Tibial artery (tissue), 4 donors: ENCODE results near the gene PLAGL2.
A peak's percentile ranks its signal among the peaks of the same experiment; 100 is the strongest.
"Not testable (repeated sequence)": the region's sequence is repeated elsewhere in the genome, so short reads cannot be mapped to it uniquely, and the experiment has no call there.

Source experiments
- DNase-seq, 2 donors: peaks; one replicate each; pipeline ENCODE4 v3.0.0-alpha.2; 2019
- H3K27ac ChIP-seq, 2 donors: fragments of 200-600 bp; sonication (generic) in 1 of 2; 1 replicate in 1 of 2; 2 replicates in 1 of 2; pipeline ENCODE4 v1.5.1; 2018 to 2019; ENCODE audit warnings: mild to moderate bottlenecking in 1 of 2
- H3K27me3 ChIP-seq, 2 donors: fragments of 200-600 bp; sonication (generic) in 1 of 2; one replicate each; pipeline versions ENCODE4 v1.5.1 to v1.6.0; 2016 to 2019
- H3K36me3 ChIP-seq, 3 donors: fragments of 200-600 bp; sonication (generic) in 2 of 3; one replicate each; pipeline ENCODE4 v1.5.1; 2016 to 2019; ENCODE audit warnings: mild to moderate bottlenecking in 2 of 3
- H3K4me1 ChIP-seq, 4 donors: fragments of 200-600 bp; sonication (generic) in 2 of 4; 1 replicate in 3 of 4; 2 replicates in 1 of 4; pipeline ENCODE4 v1.5.1; 2016 to 2019
- H3K4me3 ChIP-seq, 2 donors: fragments of 200-600 bp; sonication (generic) in 1 of 2; 1 replicate in 1 of 2; 2 replicates in 1 of 2; pipeline ENCODE4 v1.5.1; 2018 to 2019; ENCODE audit warnings: mild to moderate bottlenecking in 2 of 2
- H3K9me3 ChIP-seq, 3 donors: fragments of 200-600 bp; sonication (generic) in 1 of 3; one replicate each; pipeline ENCODE4 v1.5.1; 2016 to 2019
- CTCF ChIP-seq, 2 experiments: fragments of 200-600 bp in 1 of 2; fragments of 450-650 bp in 1 of 2; IDR thresholded peaks; one replicate each; pipeline ENCODE4 v1.5.1; 2017 to 2019; ENCODE audit warnings: antibody characterized with exemption in 2 of 2, mild to moderate bottlenecking in 1 of 2, moderate library complexity in 1 of 2
- intact Hi-C: fragments of 100-400 bp; cut with DNase I; formaldehyde crosslinking; loops from one replicate; pipeline ENCODE4 v1.15.0; 2023; ENCODE audit warnings: low total_unique reads

The PLAGL2 gene

GRCh38 chr20:32201296-32201976 is 6.1 kb downstream of the PLAGL2 start:
- no peak for DNase-seq
- TF ChIP-seq CTCF (IDR thresholded peaks at IDR 0.05) = no peak
- intact Hi-C loops = loop anchor here (10.0 kb wide), 1 partner anchor 253 kb away; no protein-coding TSS in a partner anchor
- Histone ChIP-seq H3K9me3 (no peaks in the 10 kb centered on the region), H3K36me3 (peaks cover 25 to 59% (median 49%) of the 10 kb centered on the region in 3 donors), H3K27ac (no peak overlapping the region), H3K4me3 (no peak overlapping the region), H3K4me1 (peaks cover 0 to 39% (median 33%) of the 10 kb centered on the region in 4 donors), H3K27me3 (no peaks in the 10 kb centered on the region)

GRCh38 chr20:32199006-32199405 is 8.5 kb downstream of the PLAGL2 start:
- TF ChIP-seq CTCF (IDR thresholded peaks at IDR 0.05) = no peak
- peaks cover 0 to 15% (median 10%) of the 10 kb centered on the region in 4 donors for H3K4me1 ChIP-seq
- intact Hi-C loops = no loop called here
- no peaks in the 10 kb centered on the region for H3K9me3 ChIP-seq
- peaks cover 38 to 77% (median 64%) of the 10 kb centered on the region in 3 donors for H3K36me3 ChIP-seq
- DNase-seq = no peak
- H3K27me3 ChIP-seq = no peaks in the 10 kb centered on the region
- H3K4me3 ChIP-seq = no peak overlapping the region
- H3K27ac ChIP-seq = no peak overlapping the region

- H3K9me3 ChIP-seq, H3K27ac ChIP-seq, H3K4me3 ChIP-seq, H3K27me3 ChIP-seq, H3K4me1 ChIP-seq, DNase-seq, intact Hi-C loops: not testable (repeated sequence)
- peaks cover 38 to 73% (median 64%) of the 10 kb centered on the region in 3 donors for H3K36me3 ChIP-seq
These were observed 10.4 kb downstream of the PLAGL2 start for GRCh38 chr20:32197136-32197535.

- H3K27me3 ChIP-seq, H3K9me3 ChIP-seq, H3K27ac ChIP-seq, DNase-seq, intact Hi-C loops, H3K4me3 ChIP-seq, H3K4me1 ChIP-seq: not testable (repeated sequence)
- peaks cover 38 to 68% (median 59%) of the 10 kb centered on the region in 3 donors for H3K36me3 ChIP-seq
These were observed 10.9 kb downstream of the PLAGL2 start for GRCh38 chr20:32196613-32197012.

GRCh38 chr20:32195581-32195980 is 12.0 kb downstream of the PLAGL2 start:
- H3K4me1 ChIP-seq = peaks cover 0 to 6% (median 2%) of the 10 kb centered on the region in 4 donors
- intact Hi-C loops = no loop called here
- no peak overlapping the region for H3K4me3 ChIP-seq
- DNase-seq = no peak
- H3K9me3 ChIP-seq = no peaks in the 10 kb centered on the region
- no peak overlapping the region for H3K27ac ChIP-seq
- no peak for TF ChIP-seq CTCF (IDR thresholded peaks at IDR 0.05)
- H3K27me3 ChIP-seq = no peaks in the 10 kb centered on the region
- peaks cover 38 to 58% (median 49%) of the 10 kb centered on the region in 3 donors for H3K36me3 ChIP-seq

GRCh38 chr20:32193996-32194395 is 13.5 kb downstream of the PLAGL2 start:
- Histone ChIP-seq H3K9me3 (no peaks in the 10 kb centered on the region), H3K27me3 (no peaks in the 10 kb centered on the region), H3K27ac (no peak overlapping the region), H3K4me3 (no peak overlapping the region), H3K36me3 (peaks cover 35 to 42% (median 36%) of the 10 kb centered on the region in 3 donors), H3K4me1 (peaks cover 0 to 17% (median 10%) of the 10 kb centered on the region in 4 donors)
- TF ChIP-seq CTCF (IDR thresholded peaks at IDR 0.05) = no peak
- intact Hi-C loops = no loop called here
- peak in 1 of 2 donors; percentile 10 for DNase-seq

- H3K9me3 ChIP-seq, intact Hi-C loops, H3K27me3 ChIP-seq, H3K27ac ChIP-seq, H3K4me3 ChIP-seq: not testable (repeated sequence)
- peak in 1 of 2 donors; percentile 27 for DNase-seq
- H3K36me3 ChIP-seq = peaks cover 29 to 35% (median 31%) of the 10 kb centered on the region in 3 donors
- peaks cover 0 to 24% (median 14%) of the 10 kb centered on the region in 4 donors for H3K4me1 ChIP-seq
These were observed 14.2 kb downstream of the PLAGL2 start for GRCh38 chr20:32193336-32193735.
